IPS-18c (cell line): Measurements from ENCODE around the gene MAPRE3.

Experiments used
- H3K4me3 ChIP-seq: 2 replicates; pipeline ENCODE4 v1.7.0; 2013; ENCODE audit warnings: low read depth, mild to moderate bottlenecking, low read length, moderate library complexity; ENCODE audit not compliant: insufficient read depth
- H3K9me3 ChIP-seq: one replicate; pipeline ENCODE4 v1.6.1; 2013; ENCODE audit warnings: mild to moderate bottlenecking, low read length, moderate library complexity; ENCODE audit not compliant: control insufficient read depth, insufficient read depth

The MAPRE3 gene

GRCh38 chr2:27040282-27040681, 69.8 kb downstream of the MAPRE3 start:
- no peaks in the 10 kb centered on the region for H3K9me3 ChIP-seq
- no peak overlapping the region for H3K4me3 ChIP-seq

GRCh38 chr2:27041752-27042151, 71.3 kb downstream of the MAPRE3 start:
- H3K4me3 ChIP-seq = no peak overlapping the region
- no peaks in the 10 kb centered on the region for H3K9me3 ChIP-seq

GRCh38 chr2:27042159-27042661, 71.8 kb downstream of the MAPRE3 start:
- Histone ChIP-seq H3K4me3 (no peak overlapping the region), H3K9me3 (no peaks in the 10 kb centered on the region)

- no peak overlapping the region for H3K4me3 ChIP-seq
- no peaks in the 10 kb centered on the region for H3K9me3 ChIP-seq
These were observed 72.7 kb downstream of the MAPRE3 start for GRCh38 chr2:27042985-27043634.

GRCh38 chr2:27049422-27050280, 79.2 kb downstream of the MAPRE3 start:
- peak overlapping the region; percentile 64 for H3K4me3 ChIP-seq
- peaks cover 2% of the 10 kb centered on the region for H3K9me3 ChIP-seq

- Histone ChIP-seq H3K9me3 (peaks cover 2% of the 10 kb centered on the region), H3K4me3 (peak overlapping the region; percentile 90)
These were observed 80.0 kb downstream of the MAPRE3 start for GRCh38 chr2:27050281-27050995.

- Histone ChIP-seq H3K4me3 (peak within 1 kb of the TSS; percentile 90), H3K9me3 (peaks cover 2% of the 10 kb centered on the region)
These were observed 80.8 kb downstream of the MAPRE3 start, which contains the start of gene AGBL5 for GRCh38 chr2:27050996-27051901. TSS of gene AGBL5 (plus strand) at chr2:27051668. CDS start at chr2:27052959, 1,291 bp downstream.

- H3K4me3 ChIP-seq = peak overlapping the region; percentile 90
- H3K9me3 ChIP-seq = peaks cover 2% of the 10 kb centered on the region
These were observed 81.6 kb downstream of the MAPRE3 start for GRCh38 chr2:27051902-27052645.

GRCh38 chr2:27053321-27053720, 82.9 kb downstream of the MAPRE3 start:
- peaks cover 2% of the 10 kb centered on the region for H3K9me3 ChIP-seq
- no peak overlapping the region for H3K4me3 ChIP-seq

GRCh38 chr2:27053776-27054175, 83.3 kb downstream of the MAPRE3 start:
- H3K4me3 ChIP-seq = no peak overlapping the region
- H3K9me3 ChIP-seq = peaks cover under 1% of the 10 kb centered on the region

- Histone ChIP-seq H3K4me3 (no peak overlapping the region), H3K9me3 (no peaks in the 10 kb centered on the region)
These were observed 84.3 kb downstream of the MAPRE3 start for GRCh38 chr2:27054721-27055120.

- H3K4me3 ChIP-seq = no peak overlapping the region
- H3K9me3 ChIP-seq = no peaks in the 10 kb centered on the region
These were observed 86.7 kb downstream of the MAPRE3 start for GRCh38 chr2:27057184-27057583.

- Histone ChIP-seq H3K9me3 (no peaks in the 10 kb centered on the region), H3K4me3 (no peak overlapping the region; the same call in 1 of the 2 replicates)
These were observed 87.8 kb downstream of the MAPRE3 start for GRCh38 chr2:27058210-27058609.

- no peak overlapping the region for H3K4me3 ChIP-seq
- H3K9me3 ChIP-seq = no peaks in the 10 kb centered on the region
These were observed 88.8 kb downstream of the MAPRE3 start for GRCh38 chr2:27059141-27059820.

GRCh38 chr2:27060323-27060722, 89.9 kb downstream of the MAPRE3 start:
- Histone ChIP-seq H3K9me3 (no peaks in the 10 kb centered on the region), H3K4me3 (no peak overlapping the region)
